Measurements from ENCODE around the gene RAP1GAP2.
"Not testable (repeated sequence)": the region's sequence is repeated elsewhere in the genome, so short reads cannot be mapped to it uniquely, and the experiment has no call there.

RAP1GAP2 gene

GRCh38 chr17:2996810-2997670, 200.8 kb downstream of the RAP1GAP2 start:
- no peaks in the 10 kb centered on the region for H3K9me3 ChIP-seq (ENCODE audit: control insufficient read depth, low read length)
- H3K27me3 ChIP-seq (replicated peaks; ENCODE audit: control insufficient read depth, insufficient read depth, low read length, poor library complexity, severe bottlenecking), result no peaks in the 10 kb centered on the region
- no peaks in the 10 kb centered on the region for H3K4me1 ChIP-seq (ENCODE audit: control insufficient read depth, insufficient read depth, low read length, poor library complexity, severe bottlenecking)
- DNase-seq, result no peak
- H3K4me3 ChIP-seq (ENCODE audit: insufficient read depth, low read depth, low read length, poor library complexity, severe bottlenecking), result no peak overlapping the region
- no peak overlapping the region for H3K27ac ChIP-seq (ENCODE audit: insufficient read depth, low read length, poor library complexity, severe bottlenecking)
- peaks cover 49% of the 10 kb centered on the region for H3K36me3 ChIP-seq (ENCODE audit: control insufficient read depth, insufficient read depth, low read length)

- not testable (repeated sequence) for H3K27ac ChIP-seq (ENCODE audit: insufficient read depth, low read length, poor library complexity, severe bottlenecking); DNase-seq; H3K4me1 ChIP-seq (ENCODE audit: control insufficient read depth, insufficient read depth, low read length, poor library complexity, severe bottlenecking); H3K9me3 ChIP-seq (ENCODE audit: control insufficient read depth, low read length); H3K27me3 ChIP-seq (replicated peaks; ENCODE audit: control insufficient read depth, insufficient read depth, low read length, poor library complexity, severe bottlenecking); H3K4me3 ChIP-seq (ENCODE audit: insufficient read depth, low read depth, low read length, poor library complexity, severe bottlenecking)
- peaks cover 45% of the 10 kb centered on the region for H3K36me3 ChIP-seq (ENCODE audit: control insufficient read depth, insufficient read depth, low read length)
These were observed 202.2 kb downstream of the RAP1GAP2 start for GRCh38 chr17:2998469-2998901.

- Histone ChIP-seq H3K27ac (ENCODE audit: insufficient read depth, low read length, poor library complexity, severe bottlenecking) (no peak overlapping the region), H3K4me3 (ENCODE audit: insufficient read depth, low read depth, low read length, poor library complexity, severe bottlenecking) (no peak overlapping the region), H3K27me3 (replicated peaks; ENCODE audit: control insufficient read depth, insufficient read depth, low read length, poor library complexity, severe bottlenecking) (no peaks in the 10 kb centered on the region), H3K36me3 (ENCODE audit: control insufficient read depth, insufficient read depth, low read length) (peaks cover 36% of the 10 kb centered on the region), H3K4me1 (ENCODE audit: control insufficient read depth, insufficient read depth, low read length, poor library complexity, severe bottlenecking) (peaks cover 5% of the 10 kb centered on the region), H3K9me3 (ENCODE audit: control insufficient read depth, low read length) (no peaks in the 10 kb centered on the region)
- DNase-seq, result no peak
These were observed 206.5 kb downstream of the RAP1GAP2 start for GRCh38 chr17:3002538-3003295.

- no peaks in the 10 kb centered on the region for H3K27me3 ChIP-seq (replicated peaks; ENCODE audit: control insufficient read depth, insufficient read depth, low read length, poor library complexity, severe bottlenecking)
- H3K9me3 ChIP-seq (ENCODE audit: control insufficient read depth, low read length), result no peaks in the 10 kb centered on the region
- H3K36me3 ChIP-seq (ENCODE audit: control insufficient read depth, insufficient read depth, low read length), result peaks cover 36% of the 10 kb centered on the region
- no peak for DNase-seq
- peak overlapping the region; percentile 51 for H3K27ac ChIP-seq (ENCODE audit: insufficient read depth, low read length, poor library complexity, severe bottlenecking)
- H3K4me3 ChIP-seq (ENCODE audit: insufficient read depth, low read depth, low read length, poor library complexity, severe bottlenecking), result peak overlapping the region; percentile 40
- H3K4me1 ChIP-seq (ENCODE audit: control insufficient read depth, insufficient read depth, low read length, poor library complexity, severe bottlenecking), result peaks cover 5% of the 10 kb centered on the region
These were observed 207.3 kb downstream of the RAP1GAP2 start for GRCh38 chr17:3003296-3004149.

- Histone ChIP-seq H3K36me3 (ENCODE audit: control insufficient read depth, insufficient read depth, low read length) (peaks cover 35% of the 10 kb centered on the region), H3K4me3 (ENCODE audit: insufficient read depth, low read depth, low read length, poor library complexity, severe bottlenecking) (peak overlapping the region; percentile 40), H3K27ac (ENCODE audit: insufficient read depth, low read length, poor library complexity, severe bottlenecking) (peak overlapping the region; percentile 51), H3K27me3 (replicated peaks; ENCODE audit: control insufficient read depth, insufficient read depth, low read length, poor library complexity, severe bottlenecking) (no peaks in the 10 kb centered on the region), H3K9me3 (ENCODE audit: control insufficient read depth, low read length) (no peaks in the 10 kb centered on the region), H3K4me1 (ENCODE audit: control insufficient read depth, insufficient read depth, low read length, poor library complexity, severe bottlenecking) (peaks cover 5% of the 10 kb centered on the region)
- peak in 2 of 3 donors; percentile 21 to 36 for DNase-seq
These were observed 208.0 kb downstream of the RAP1GAP2 start for GRCh38 chr17:3004150-3004801.

DNA sequence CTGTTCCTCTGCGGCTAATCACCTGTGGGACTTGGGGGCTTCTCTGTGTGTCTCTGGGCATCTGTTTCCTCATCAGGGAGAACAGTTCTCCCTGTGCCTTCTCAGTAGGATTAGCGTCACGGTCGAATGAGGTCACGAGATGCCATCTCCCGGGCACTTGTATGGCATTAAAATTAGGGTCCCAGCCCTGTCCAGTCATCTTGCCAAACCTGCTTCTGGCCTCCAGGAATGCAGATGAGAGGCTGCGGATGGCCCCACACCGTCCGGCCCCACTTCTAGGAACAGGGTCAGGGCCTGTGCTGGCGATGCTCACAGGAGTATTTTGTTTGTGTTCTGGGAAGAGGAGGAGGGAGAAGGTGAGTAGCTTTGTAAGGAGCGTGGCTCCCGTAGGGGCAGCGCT, 208.7 kb downstream of the RAP1GAP2 start:
- H3K4me3 ChIP-seq (ENCODE audit: insufficient read depth, low read depth, low read length, poor library complexity, severe bottlenecking), result no peak overlapping the region
- no peaks in the 10 kb centered on the region for H3K9me3 ChIP-seq (ENCODE audit: control insufficient read depth, low read length)
- H3K36me3 ChIP-seq (ENCODE audit: control insufficient read depth, insufficient read depth, low read length), result peaks cover 38% of the 10 kb centered on the region
- DNase-seq, result no peak
- no peak overlapping the region for H3K27ac ChIP-seq (ENCODE audit: insufficient read depth, low read length, poor library complexity, severe bottlenecking)
- H3K4me1 ChIP-seq (ENCODE audit: control insufficient read depth, insufficient read depth, low read length, poor library complexity, severe bottlenecking), result peaks cover 5% of the 10 kb centered on the region
- H3K27me3 ChIP-seq (replicated peaks; ENCODE audit: control insufficient read depth, insufficient read depth, low read length, poor library complexity, severe bottlenecking), result no peaks in the 10 kb centered on the region

GRCh38 chr17:3005696-3006095, 209.5 kb downstream of the RAP1GAP2 start:
- Histone ChIP-seq H3K4me1 (ENCODE audit: control insufficient read depth, insufficient read depth, low read length, poor library complexity, severe bottlenecking) (peaks cover 5% of the 10 kb centered on the region), H3K27ac (ENCODE audit: insufficient read depth, low read length, poor library complexity, severe bottlenecking) (no peak overlapping the region), H3K9me3 (ENCODE audit: control insufficient read depth, low read length) (no peaks in the 10 kb centered on the region), H3K27me3 (replicated peaks; ENCODE audit: control insufficient read depth, insufficient read depth, low read length, poor library complexity, severe bottlenecking) (no peaks in the 10 kb centered on the region), H3K36me3 (ENCODE audit: control insufficient read depth, insufficient read depth, low read length) (peaks cover 42% of the 10 kb centered on the region), H3K4me3 (ENCODE audit: insufficient read depth, low read depth, low read length, poor library complexity, severe bottlenecking) (no peak overlapping the region)
- DNase-seq, result no peak

DNA sequence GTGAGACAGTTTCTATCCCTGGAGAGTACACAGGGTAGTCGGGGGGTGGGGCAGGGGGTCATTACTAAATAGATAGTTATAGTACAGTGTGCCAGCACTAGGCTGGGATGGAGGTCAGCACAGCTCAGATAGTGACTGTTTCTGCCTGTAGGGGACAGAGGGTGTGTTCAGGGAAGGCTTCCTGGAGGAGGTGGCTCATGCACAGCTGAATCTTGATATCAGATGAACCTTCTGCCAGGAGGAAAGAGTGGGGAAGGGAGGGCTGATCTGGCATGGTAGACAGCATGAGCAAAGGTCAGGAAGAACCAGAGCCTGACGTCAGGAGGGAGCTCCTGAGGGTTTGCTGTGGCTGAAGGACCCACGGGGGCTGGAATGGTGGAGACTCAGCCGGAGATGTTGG, 210.6 kb downstream of the RAP1GAP2 start:
- no peaks in the 10 kb centered on the region for H3K27me3 ChIP-seq (replicated peaks; ENCODE audit: control insufficient read depth, insufficient read depth, low read length, poor library complexity, severe bottlenecking)
- no peak for DNase-seq
- no peaks in the 10 kb centered on the region for H3K9me3 ChIP-seq (ENCODE audit: control insufficient read depth, low read length)
- H3K4me3 ChIP-seq (ENCODE audit: insufficient read depth, low read depth, low read length, poor library complexity, severe bottlenecking), result no peak overlapping the region
- H3K4me1 ChIP-seq (ENCODE audit: control insufficient read depth, insufficient read depth, low read length, poor library complexity, severe bottlenecking), result peaks cover 5% of the 10 kb centered on the region
- no peak overlapping the region for H3K27ac ChIP-seq (ENCODE audit: insufficient read depth, low read length, poor library complexity, severe bottlenecking)
- H3K36me3 ChIP-seq (ENCODE audit: control insufficient read depth, insufficient read depth, low read length), result peaks cover 42% of the 10 kb centered on the region

- Histone ChIP-seq H3K4me3 (ENCODE audit: insufficient read depth, low read depth, low read length, poor library complexity, severe bottlenecking) (no peak overlapping the region), H3K27me3 (replicated peaks; ENCODE audit: control insufficient read depth, insufficient read depth, low read length, poor library complexity, severe bottlenecking) (no peaks in the 10 kb centered on the region), H3K27ac (ENCODE audit: insufficient read depth, low read length, poor library complexity, severe bottlenecking) (no peak overlapping the region), H3K9me3 (ENCODE audit: control insufficient read depth, low read length) (no peaks in the 10 kb centered on the region), H3K4me1 (ENCODE audit: control insufficient read depth, insufficient read depth, low read length, poor library complexity, severe bottlenecking) (peaks cover 5% of the 10 kb centered on the region), H3K36me3 (ENCODE audit: control insufficient read depth, insufficient read depth, low read length) (peaks cover 39% of the 10 kb centered on the region)
- DNase-seq, result no peak
These were observed 211.4 kb downstream of the RAP1GAP2 start for GRCh38 chr17:3007651-3008121.

Data from effector memory CD4-positive, alpha-beta T cell (primary cell).